K562 (cell line): ENCODE results near the gene EEF1B2. TPM values are rescaled to one million over a fixed set of nuclear protein-coding genes. Genes with fewer than 3 reads are reported as not detected.

Experiments used
- ATAC-seq: fragments of 200-7000 bp; cut with Tn5 transposase; 3 replicates; pipeline ENCODE4 v1.9.1; 2020; ENCODE audit warnings: moderate library complexity
- BruUV-seq: library from RNA; stranded (reverse); fragments of 400-500 nt; replicated peaks from 2 replicates; lab custom pipeline; 2021; lab: Mats Ljungman, UMichigan
- CTCF ChIA-PET: fragments of 300-600 bp; formaldehyde crosslinking; extraction: SDS; loops from one replicate; lab custom pipeline; 2021; ENCODE audit warnings: low intra/inter-chr PET ratio; lab: Yijun Ruan, JAX
- POLR2A ChIA-PET: fragments of 300-600, 350-650 bp; sonication (Branson Sonifier 250); formaldehyde crosslinking; extraction: SDS; loops from one replicate; lab custom pipeline; 2021; ENCODE audit warnings: antibody characterized with exemption, inconsistent platforms; lab: Yijun Ruan, JAX
- DNase-seq, 4 experiments: peaks; one replicate each; pipeline versions ENCODE4 v3.0.0 to v3.0.0-alpha.2; 2011 to 2018; ENCODE audit warnings: low spot score in 3 of 4, mixed read lengths in 3 of 4; ENCODE audit errors: extremely low read depth in 1 of 4
- FAIRE-seq: peaks from 2 replicates; lab custom pipeline; 2011; peaks lifted over from hg19 to GRCh38; lab: Jason Lieb, UNC
- H2AFZ ChIP-seq: 2 replicates; pipeline ENCODE4 v1.6.0; 2011; ENCODE audit warnings: low read depth, low read length, control low read depth, inconsistent platforms
- H3K27ac ChIP-seq: fragments of 200-600 bp; 3 replicates; pipeline ENCODE4 v1.8.0; 2011; ENCODE audit warnings: low read depth, mild to moderate bottlenecking, control low read depth, inconsistent platforms, low read length, moderate library complexity, mixed read lengths; ENCODE audit errors: extremely low read depth
- H3K27me3 ChIP-seq, 2 experiments: fragments of 300-600 bp in 1 of 2; 2 replicates in 1 of 2; 3 replicates in 1 of 2; pipeline versions ENCODE4 v1.6.0 to v1.8.0; 2011; ENCODE audit warnings: inconsistent platforms in 2 of 2, low read length in 2 of 2, mild to moderate bottlenecking in 1 of 2, mixed read lengths in 1 of 2, moderate library complexity in 1 of 2; ENCODE audit not compliant: control insufficient read depth in 2 of 2, insufficient read depth in 2 of 2
- H3K36me3 ChIP-seq: fragments of 300-600 bp; 3 replicates; pipeline ENCODE4 v1.8.0; 2011; ENCODE audit warnings: mild to moderate bottlenecking, low read length, inconsistent platforms; ENCODE audit not compliant: control insufficient read depth, insufficient read depth
- H3K4me1 ChIP-seq, 2 experiments: fragments of 200-600 bp in 1 of 2; replicated peaks in 1 of 2; 2 replicates in 1 of 2; 3 replicates in 1 of 2; pipeline versions ENCODE4 v1.5.1 to v1.8.0; 2011; ENCODE audit warnings: inconsistent platforms in 2 of 2, low read length in 2 of 2, mild to moderate bottlenecking in 1 of 2, mixed read lengths in 1 of 2, moderate library complexity in 1 of 2; ENCODE audit not compliant: control insufficient read depth in 2 of 2, insufficient read depth in 2 of 2
- H3K4me2 ChIP-seq: 2 replicates; pipeline ENCODE4 v1.6.1; 2011; ENCODE audit warnings: low read length, control low read depth, inconsistent platforms, mixed read lengths; ENCODE audit not compliant: insufficient read depth
- H3K4me3 ChIP-seq: fragments of 200-600 bp; sonication (generic), shearing (Covaris generic); 2 replicates; pipeline ENCODE4 v1.5.1; 2016; ENCODE audit warnings: control low read depth, inconsistent platforms
- H3K79me2 ChIP-seq: fragments of 200-600 bp; 3 replicates; pipeline ENCODE4 v1.8.0; 2011; ENCODE audit warnings: low read length, inconsistent platforms; ENCODE audit not compliant: control insufficient read depth, insufficient read depth
- H3K9ac ChIP-seq, 2 experiments: 2 replicates each; pipeline versions ENCODE4 v1.6.0 to v1.6.1; 2011; ENCODE audit warnings: low read depth in 2 of 2, low read length in 2 of 2, control low read depth in 1 of 2, inconsistent platforms in 1 of 2, mild to moderate bottlenecking in 1 of 2, mixed read lengths in 1 of 2; ENCODE audit not compliant: insufficient read depth in 1 of 2
- H3K9me1 ChIP-seq: one replicate; pipeline ENCODE4 v1.6.0; 2011; ENCODE audit warnings: inconsistent platforms, mild to moderate bottlenecking, low read length, moderate library complexity; ENCODE audit not compliant: control insufficient read depth, insufficient read depth
- H3K9me3 ChIP-seq: replicated peaks from 2 replicates; pipeline ENCODE4 v1.5.1; 2011; ENCODE audit warnings: low read depth, low read length, inconsistent platforms; ENCODE audit not compliant: control insufficient read depth, insufficient read depth
- H4K20me1 ChIP-seq: replicated peaks from 2 replicates; pipeline ENCODE4 v1.6.1; 2011; ENCODE audit warnings: low read length, inconsistent platforms, mixed read lengths; ENCODE audit not compliant: control insufficient read depth, insufficient read depth
- CEBPG ChIP-seq, 3 experiments: fragments of 200-800 bp in 1 of 3; sonication (Bioruptor generic) in 1 of 3; sonication (generic) in 1 of 3; formaldehyde crosslinking in 1 of 3; IDR thresholded peaks in 2 of 3; conservative IDR thresholded peaks in 1 of 3; 2 replicates each; pipeline versions ENCODE4 v1.6.1 to v1.8.0; 2016 to 2022; ENCODE audit warnings: missing compliant biosample characterization in 2 of 3, missing genetic modification characterization in 2 of 3, mild to moderate bottlenecking in 1 of 3, missing genetic modification reagents in 1 of 3
- FOXJ3 ChIP-seq: sonication (generic); formaldehyde crosslinking; IDR thresholded peaks from 2 replicates; pipeline ENCODE4 v1.4.0; 2020; ENCODE audit warnings: mild to moderate bottlenecking, missing genetic modification reagents
- HMG20B ChIP-seq: fragments of 250-450 bp; sonication (Bioruptor Pico); IDR thresholded peaks from 2 replicates; pipeline ENCODE4 v1.5.0; 2021; ENCODE audit warnings: mild to moderate bottlenecking
- NFIX ChIP-seq: fragments of 250-450 bp; sonication (Bioruptor Pico); IDR thresholded peaks from 2 replicates; pipeline ENCODE4 v1.4.0; 2020; ENCODE audit warnings: low read depth, mild to moderate bottlenecking, moderate library complexity
- NR1H2 ChIP-seq: sonication (generic); formaldehyde crosslinking; IDR thresholded peaks from 2 replicates; pipeline ENCODE4 v1.4.0; 2020; ENCODE audit warnings: mild to moderate bottlenecking, missing genetic modification reagents
- NR2C2 ChIP-seq, 2 experiments: fragments of 200-800 bp in 1 of 2; sonication (Bioruptor generic) in 1 of 2; sonication (generic) in 1 of 2; formaldehyde crosslinking in 1 of 2; IDR thresholded peaks; 2 replicates each; pipeline versions ENCODE4 v1.6.1 to v1.8.0; 2016 to 2022; ENCODE audit warnings: mild to moderate bottlenecking in 1 of 2, missing compliant biosample characterization in 1 of 2, missing genetic modification characterization in 1 of 2, missing genetic modification reagents in 1 of 2
- RBM17 ChIP-seq: fragments of 200-400 bp; formaldehyde crosslinking; IDR thresholded peaks from 2 replicates; pipeline ENCODE4 v1.6.1; 2017; ENCODE audit warnings: low read depth, mild to moderate bottlenecking, low read length, borderline replicate concordance
- SMAD2 ChIP-seq: fragments of 150-350 bp; IDR thresholded peaks from 2 replicates; pipeline ENCODE4 v1.6.1; 2014; ENCODE audit warnings: low read depth, mild to moderate bottlenecking, low read length
- SREBF2 ChIP-seq: sonication (generic); formaldehyde crosslinking; IDR thresholded peaks from 2 replicates; pipeline ENCODE4 v1.4.0; 2020; ENCODE audit warnings: mild to moderate bottlenecking, missing genetic modification reagents
- TRIM28 ChIP-seq: fragments of 450-650 bp; IDR thresholded peaks from 2 replicates; pipeline ENCODE4 v1.6.1; 2017
- XRCC4 ChIP-seq: IDR thresholded peaks from one replicate; pipeline ENCODE4 v1.6.1; 2011; ENCODE audit not compliant: insufficient read depth, insufficient read length; ENCODE audit errors: extremely low read depth
- XRCC5 ChIP-seq: fragments of 200-400 bp; formaldehyde crosslinking; IDR thresholded peaks from 2 replicates; pipeline ENCODE4 v1.6.1; 2017; ENCODE audit warnings: low read depth, mild to moderate bottlenecking, low read length
- ZEB2 ChIP-seq: fragments of 450-650 bp; IDR thresholded peaks from 2 replicates; pipeline ENCODE4 v1.6.1; 2016
- ZFPM2 ChIP-seq: fragments of 250-450 bp; sonication (Bioruptor Pico); IDR thresholded peaks from 2 replicates; pipeline ENCODE4 v1.5.1; 2022; ENCODE audit warnings: mild to moderate bottlenecking
- ZNF778 ChIP-seq: fragments of 450-650 bp; formaldehyde crosslinking; IDR thresholded peaks from 2 replicates; pipeline ENCODE4 v1.4.0; 2020; ENCODE audit warnings: mild to moderate bottlenecking, moderate library complexity
- WGBS: fragments of 100-300 bp; shearing (Covaris generic); methylation state at CpG from one replicate; pipeline ENCODE4 v1.1.6; 2016; ENCODE audit warnings: low coverage, mixed read lengths; ENCODE audit not compliant: insufficient coverage; ENCODE audit errors: missing lambda C conversion rate; 5-methylcytosine and 5-hydroxymethylcytosine counted together
- in situ Hi-C: fragments of 300-500 bp; cut with MboI; formaldehyde crosslinking; loops from 4 replicates; pipeline ENCODE4 v1.15.0; 2018; ENCODE audit warnings: inconsistent platforms, mixed read lengths
- intact Hi-C: fragments of 100-400 bp; cut with micrococcal nuclease; formaldehyde crosslinking; loops from 2 replicates; pipeline ENCODE4 v1.14.2; 2022
- polyA plus RNA-seq, 8 experiments: library from polyadenylated mRNA; depleted of rRNA in 4 of 8; stranded (reverse) in 5 of 8; unstranded in 3 of 8; fragments of >200 nt; fragmentation: Nextera tagmentation in 2 of 8; fragmentation: Illumina TruSeq in 1 of 8; extraction: Ambion mirVana in 2 of 8; extraction: Trizol in 1 of 8; gene quantifications; 2 replicates each; pipeline versions ENCODE4 v1.2.1 to v1.2.3, GENCODE V29; 2011 to 2014; ENCODE audit warnings: inconsistent platforms in 1 of 8, missing spikeins in 1 of 8
- total RNA-seq, 7 experiments: library from RNA; depleted of rRNA in 6 of 7; stranded (reverse); fragments of >200 nt in 6 of 7; fragmentation: Illumina TruSeq in 2 of 7; extraction: Trizol in 2 of 7; gene quantifications; 2 replicates each; pipeline versions ENCODE4 v1.2.1 to v1.2.3, GENCODE V29; 2011 to 2021; ENCODE audit warnings: low replicate concordance in 1 of 7
- TF ChIP-seq, protein P1 (sequence below), 2 experiments: fragments of 450-650 bp in 1 of 2; sonication (generic) in 1 of 2; formaldehyde crosslinking in 1 of 2; IDR thresholded peaks in 1 of 2; conservative IDR thresholded peaks in 1 of 2; 2 replicates each; pipeline versions ENCODE4 v1.6.1 to v1.8.1; 2016 to 2023; ENCODE audit warnings: mild to moderate bottlenecking in 2 of 2, moderate library complexity in 2 of 2, inconsistent platforms in 1 of 2, missing genetic modification reagents in 1 of 2

EEF1B2 gene
- total and polyA plus RNA-seq, 9 of the 15 experiments (the other 6 are each of a cell fraction or from before 2014, with no cell fraction given), result 522 to 1,148 (median 893) TPM

DNA sequence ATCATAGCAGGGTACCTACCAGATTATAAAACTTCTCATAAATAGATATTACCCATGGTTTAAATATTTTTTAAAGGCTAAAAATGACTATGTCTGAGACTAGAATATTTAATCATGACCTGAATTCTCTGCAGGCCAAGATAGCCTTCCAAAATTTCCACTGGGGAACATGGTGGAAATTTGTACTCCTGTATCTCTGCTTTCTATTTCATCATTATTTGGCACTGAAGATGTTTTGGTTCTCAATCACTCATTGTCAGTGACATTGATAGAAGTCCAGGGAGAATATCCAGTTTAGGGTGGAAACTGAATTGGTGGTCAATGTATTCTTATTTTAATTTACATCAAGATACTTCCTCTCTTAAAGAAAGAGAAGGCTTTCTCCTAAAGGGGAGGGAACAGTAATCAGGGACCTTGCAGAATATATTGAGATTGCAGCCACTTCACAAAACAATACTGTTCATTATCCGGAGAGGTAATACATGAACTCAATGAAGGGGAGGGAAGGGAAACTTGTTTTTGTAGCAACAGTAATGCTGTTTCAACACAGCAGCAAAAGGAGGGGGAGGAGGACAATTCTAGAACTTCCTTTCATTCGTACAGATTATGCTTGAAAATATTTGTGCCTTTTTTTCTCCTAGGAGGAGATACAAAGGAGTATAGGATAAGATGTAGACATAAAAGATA is 34.1 kb downstream of the EEF1B2 start:
- Histone ChIP-seq H3K27ac (no peak overlapping the region), H3K9me3 (no peaks in the 10 kb centered on the region), H3K27me3 (no peaks in the 10 kb centered on the region), H2AFZ (no peak overlapping the region), H3K4me3 (no peak overlapping the region), H3K4me2 (no peak overlapping the region), H3K9me1 (no peaks in the 10 kb centered on the region), H3K79me2 (no peaks in the 10 kb centered on the region), H3K4me1 (no peaks in the 10 kb centered on the region), H3K9ac (no peak overlapping the region), H4K20me1 (no peaks in the 10 kb centered on the region), H3K36me3 (no peaks in the 10 kb centered on the region)
- ChIA-PET CTCF (no interaction called here), POLR2A (no interaction called here)
- FAIRE-seq (no peak), DNase-seq (no peak), ATAC-seq (no peak)
- in situ Hi-C loops (no loop called here), intact Hi-C loops (no loop called here)
- BruUV-seq, result no TSS peak
- TF ChIP-seq SREBF2 (CRISPR knock-in tag) (no peak), NR1H2 (CRISPR knock-in tag) (no peak)
- 0% methylated on average over 2 of the region's 2 CpGs for WGBS

DNA sequence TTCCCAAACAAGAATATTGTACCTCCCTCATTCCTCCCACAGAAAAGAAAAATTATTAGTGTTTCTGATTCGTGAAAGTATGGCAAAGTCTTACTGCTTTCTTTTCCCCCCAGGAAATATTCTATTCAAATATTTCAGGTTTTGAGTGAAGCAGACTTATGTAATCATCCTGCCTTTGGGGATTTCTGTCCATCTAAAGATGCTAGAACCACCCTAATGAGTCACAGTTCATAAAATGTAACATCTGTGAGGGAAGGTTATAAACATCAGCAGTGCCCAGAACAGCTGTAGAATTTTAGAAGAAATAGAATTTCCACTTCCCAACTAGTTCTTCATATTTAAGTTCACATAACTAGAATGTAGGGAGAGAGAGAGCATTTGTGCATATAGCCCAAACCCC is 39.0 kb downstream of the EEF1B2 start:
- Histone ChIP-seq H4K20me1 (no peaks in the 10 kb centered on the region), H3K4me1 (no peaks in the 10 kb centered on the region; a peak in 1 of 5 replicates), H3K9me3 (no peaks in the 10 kb centered on the region), H3K4me2 (no peak overlapping the region), H3K27ac (no peak overlapping the region), H2AFZ (no peak overlapping the region), H3K79me2 (no peaks in the 10 kb centered on the region), H3K36me3 (no peaks in the 10 kb centered on the region), H3K4me3 (no peak overlapping the region), H3K9ac (no peak overlapping the region), H3K27me3 (peaks cover 0 to 10% of the 10 kb centered on the region in 2 experiments; a peak in 2 of 5 replicates), H3K9me1 (no peaks in the 10 kb centered on the region)
- ATAC-seq, result no peak
- 0% methylated on average over 1 of the region's 1 CpG for WGBS
- DNase-seq, result no peak
- intact Hi-C loops (no loop called here), in situ Hi-C loops (no loop called here)
- FAIRE-seq, result no peak
- no TSS peak for BruUV-seq
- POLR2A ChIA-PET, result no interaction called here
- CTCF ChIA-PET, result no interaction called here
- TF ChIP-seq, protein P1, sequence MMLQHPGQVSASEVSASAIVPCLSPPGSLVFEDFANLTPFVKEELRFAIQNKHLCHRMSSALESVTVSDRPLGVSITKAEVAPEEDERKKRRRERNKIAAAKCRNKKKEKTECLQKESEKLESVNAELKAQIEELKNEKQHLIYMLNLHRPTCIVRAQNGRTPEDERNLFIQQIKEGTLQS (IDR thresholded peaks at IDR 0.05), result no peak
- TF ChIP-seq, protein P1 (CRISPR knock-in tag; conservative IDR thresholded peaks at IDR 0.05), result no peak
- TF ChIP-seq SMAD2 (no peak), XRCC4 (no peak), ZFPM2 (no peak), RBM17 (no peak), XRCC5 (no peak), ZEB2 (no peak), NFIX (CRISPR knock-in tag) (no peak), FOXJ3 (CRISPR knock-in tag) (no peak), CEBPG (CRISPR knock-in tag; IDR thresholded peaks at IDR 0.05) (no peak), CEBPG (tag; conservative IDR thresholded peaks at IDR 0.05 in 1 of 2, IDR thresholded peaks at IDR 0.05 in 1 of 2) (no peak), ZNF778 (CRISPR knock-in tag) (no peak), NR2C2 (CRISPR knock-in tag; IDR thresholded peaks at IDR 0.05) (no peak), NR2C2 (tag; IDR thresholded peaks at IDR 0.05) (no peak), TRIM28 (no peak), HMG20B (CRISPR knock-in tag) (no peak)
